Activated naive CD8-positive, alpha-beta T cell treated with anti-CD3 and anti-CD28 coated beads, Interleukin-2, amount 10 ng/mL, durations not matched to agents 7 days and 5 days (primary cell): ENCODE measurements around the gene PXK. TPM values are rescaled to one million over a fixed set of nuclear protein-coding genes. Genes with fewer than 3 reads are reported as not detected.

Experiments
- ATAC-seq: fragments of 150-1000 bp; cut with Tn5 transposase; one replicate; pipeline ENCODE4 v1.10.0; 2021; ENCODE audit warnings: low read depth, moderate library complexity
- POLR2A ChIA-PET: fragments of 350-600 bp; sonication (Branson Sonifier 250); formaldehyde crosslinking; loops from one replicate; lab custom pipeline; 2021; ENCODE audit warnings: antibody characterized with exemption; lab: Charles Lee
- DNase-seq: peaks from one replicate; pipeline ENCODE4 v3.0.0; 2021
- H3K27ac Mint-ChIP-seq: one replicate; pipeline ENCODE4 v1.8.0; 2022; ENCODE audit warnings: mild to moderate bottlenecking, mixed read lengths
- H3K27me3 Mint-ChIP-seq: one replicate; pipeline ENCODE4 v1.8.0; 2022; ENCODE audit warnings: mild to moderate bottlenecking, moderate library complexity, mixed read lengths
- H3K36me3 Mint-ChIP-seq: one replicate; pipeline ENCODE4 v1.8.0; 2021; ENCODE audit warnings: mild to moderate bottlenecking, mixed read lengths
- H3K4me1 Mint-ChIP-seq: one replicate; pipeline ENCODE4 v1.8.0; 2021; ENCODE audit warnings: mixed read lengths
- H3K4me3 Mint-ChIP-seq: one replicate; pipeline ENCODE4 v1.8.0; 2022; ENCODE audit warnings: mild to moderate bottlenecking, moderate library complexity, mixed read lengths
- H3K9me3 Mint-ChIP-seq: one replicate; pipeline ENCODE4 v1.8.0; 2021; ENCODE audit warnings: mixed read lengths
- total RNA-seq, 2 experiments: library from RNA; stranded (reverse); gene quantifications; one replicate each; pipeline ENCODE4 v1.2.3, GENCODE V29; 2021

Gene PXK
- total RNA-seq, 2 experiments from 2014 or later = 38.6 to 41.5 TPM

- Mint-ChIP-seq H3K4me3 (peak overlapping the region; percentile 47), H3K36me3 (no peaks in the 10 kb centered on the region), H3K27me3 (peaks cover 15% of the 10 kb centered on the region), H3K27ac (no peak overlapping the region), H3K9me3 (no peaks in the 10 kb centered on the region), H3K4me1 (peaks cover 9% of the 10 kb centered on the region)
- ATAC-seq (peak; percentile 91), DNase-seq (peak; percentile 57)
- POLR2A ChIA-PET = no interaction called here
Observed at GRCh38 chr3:58463181-58463941, 130.7 kb downstream of the PXK start.

- H3K4me3 Mint-ChIP-seq = peak overlapping the region; percentile 47
- H3K27ac Mint-ChIP-seq = no peak overlapping the region
- no peak for ATAC-seq
- peaks cover 15% of the 10 kb centered on the region for H3K27me3 Mint-ChIP-seq
- H3K4me1 Mint-ChIP-seq = peaks cover 9% of the 10 kb centered on the region
- no peaks in the 10 kb centered on the region for H3K9me3 Mint-ChIP-seq
- POLR2A ChIA-PET = no interaction called here
- H3K36me3 Mint-ChIP-seq = no peaks in the 10 kb centered on the region
- DNase-seq = no peak
Observed at GRCh38 chr3:58463942-58464271, 131.2 kb downstream of the PXK start.

GRCh38 chr3:58464866-58465265 lies 132.2 kb downstream of the PXK start:
- no peak overlapping the region for H3K4me3 Mint-ChIP-seq
- no peaks in the 10 kb centered on the region for H3K9me3 Mint-ChIP-seq
- DNase-seq (no peak), ATAC-seq (no peak)
- no peaks in the 10 kb centered on the region for H3K36me3 Mint-ChIP-seq
- peaks cover 9% of the 10 kb centered on the region for H3K4me1 Mint-ChIP-seq
- POLR2A ChIA-PET = no interaction called here
- H3K27me3 Mint-ChIP-seq = peaks cover 15% of the 10 kb centered on the region
- no peak overlapping the region for H3K27ac Mint-ChIP-seq

GRCh38 chr3:58466899-58467563 lies 134.3 kb downstream of the PXK start:
- Mint-ChIP-seq H3K36me3 (no peaks in the 10 kb centered on the region), H3K4me3 (no peak overlapping the region), H3K9me3 (no peaks in the 10 kb centered on the region), H3K27me3 (peaks cover 15% of the 10 kb centered on the region), H3K4me1 (peaks cover 21% of the 10 kb centered on the region), H3K27ac (no peak overlapping the region)
- POLR2A ChIA-PET = no interaction called here
- DNase-seq = no peak
- ATAC-seq = no peak

GRCh38 chr3:58469096-58469495 lies 136.4 kb downstream of the PXK start:
- no peak overlapping the region for H3K27ac Mint-ChIP-seq
- no peak for DNase-seq
- H3K4me3 Mint-ChIP-seq = no peak overlapping the region
- H3K36me3 Mint-ChIP-seq = no peaks in the 10 kb centered on the region
- H3K27me3 Mint-ChIP-seq = peaks cover 24% of the 10 kb centered on the region
- peaks cover 16% of the 10 kb centered on the region for H3K4me1 Mint-ChIP-seq
- POLR2A ChIA-PET = interaction anchor here (0.7 kb wide), 1 partner anchor 138 kb away, joined by 4 read pairs; no protein-coding TSS in a partner anchor
- no peak for ATAC-seq
- no peaks in the 10 kb centered on the region for H3K9me3 Mint-ChIP-seq

- Mint-ChIP-seq H3K36me3 (no peaks in the 10 kb centered on the region), H3K9me3 (peaks cover 1% of the 10 kb centered on the region), H3K4me1 (peaks cover 25% of the 10 kb centered on the region), H3K27me3 (peaks cover 23% of the 10 kb centered on the region), H3K27ac (peak overlapping the region; percentile 51), H3K4me3 (no peak overlapping the region)
- ATAC-seq = no peak
- DNase-seq = no peak
- POLR2A ChIA-PET = no interaction called here
Observed at GRCh38 chr3:58470363-58471024, 137.8 kb downstream of the PXK start.

GRCh38 chr3:58471025-58471887 lies 138.6 kb downstream of the PXK start:
- POLR2A ChIA-PET = interaction anchor here (1.1 to 1.4 kb wide), 2 partner anchors 37 to 42 kb away, joined by 3 to 4 read pairs; partner anchors contain the start of gene PDHB

GRCh38 chr3:58473275-58473674 lies 140.6 kb downstream of the PXK start:
- peaks cover 25% of the 10 kb centered on the region for H3K4me1 Mint-ChIP-seq
- ATAC-seq (no peak), DNase-seq (no peak)
- H3K9me3 Mint-ChIP-seq = peaks cover 1% of the 10 kb centered on the region
- H3K27me3 Mint-ChIP-seq = peaks cover 20% of the 10 kb centered on the region
- no peak overlapping the region for H3K4me3 Mint-ChIP-seq
- no peak overlapping the region for H3K27ac Mint-ChIP-seq
- POLR2A ChIA-PET = no interaction called here
- H3K36me3 Mint-ChIP-seq = no peaks in the 10 kb centered on the region

More at GRCh38 chr3:58471025-58471887, 138.6 kb downstream of the PXK start:
- Mint-ChIP-seq H3K36me3 (no peaks in the 10 kb centered on the region), H3K4me1 (peaks cover 25% of the 10 kb centered on the region), H3K27me3 (peaks cover 19% of the 10 kb centered on the region), H3K9me3 (peaks cover 1% of the 10 kb centered on the region), H3K27ac (peak overlapping the region; percentile 51), H3K4me3 (peak overlapping the region; percentile 35)
- ATAC-seq (peak; percentile 98), DNase-seq (no peak)

GRCh38 chr3:58474348-58474911 lies 141.7 kb downstream of the PXK start:
- H3K4me3 Mint-ChIP-seq = no peak overlapping the region
- H3K36me3 Mint-ChIP-seq = no peaks in the 10 kb centered on the region
- DNase-seq (no peak), ATAC-seq (no peak)
- no peak overlapping the region for H3K27ac Mint-ChIP-seq
- peaks cover 20% of the 10 kb centered on the region for H3K27me3 Mint-ChIP-seq
- H3K9me3 Mint-ChIP-seq = peaks cover 1% of the 10 kb centered on the region
- peaks cover 25% of the 10 kb centered on the region for H3K4me1 Mint-ChIP-seq
- POLR2A ChIA-PET = no interaction called here

- Mint-ChIP-seq H3K27me3 (peaks cover 20% of the 10 kb centered on the region), H3K4me1 (peaks cover 25% of the 10 kb centered on the region), H3K27ac (no peak overlapping the region), H3K36me3 (no peaks in the 10 kb centered on the region), H3K4me3 (no peak overlapping the region), H3K9me3 (peaks cover 1% of the 10 kb centered on the region)
- POLR2A ChIA-PET = interaction anchor here (0.6 kb wide), 1 partner anchor 101 kb away, joined by 3 read pairs; no protein-coding TSS in a partner anchor
- no peak for DNase-seq
- no peak for ATAC-seq
Observed at GRCh38 chr3:58474967-58475578, 142.4 kb downstream of the PXK start.
